HEK293 (cell line): Measurements from ENCODE around the gene SLC1A2.

Source experiments
- CTCF ChIA-PET: fragments of 350-600 bp; formaldehyde crosslinking; extraction: SDS; loops from one replicate; lab custom pipeline; 2021; ENCODE audit warnings: antibody characterized with exemption; lab: Yijun Ruan, JAX
- POLR2A ChIA-PET: fragments of 300-600 bp; formaldehyde crosslinking; extraction: SDS; loops from one replicate; lab custom pipeline; 2020; ENCODE audit warnings: antibody characterized with exemption, inconsistent platforms; lab: Yijun Ruan, JAX
- H3K27ac ChIP-seq: fragments of 200-500 bp; sonication (Bioruptor generic); 2 replicates; pipeline ENCODE4 v1.5.1; 2014; ENCODE audit warnings: low read depth, low read length, control low read depth, inconsistent platforms; ENCODE audit errors: extremely low read depth
- H3K36me3 ChIP-seq, 2 experiments: fragments of 200-500 bp in 1 of 2; sonication (Bioruptor generic) in 1 of 2; 1 replicate in 1 of 2; 2 replicates in 1 of 2; pipeline ENCODE4 v1.5.1; 2014 to 2017; ENCODE audit warnings: inconsistent platforms in 2 of 2, low read length in 2 of 2; ENCODE audit not compliant: control insufficient read depth in 2 of 2, insufficient read depth in 1 of 2
- H3K4me1 ChIP-seq: fragments of 200-500 bp; sonication (Bioruptor generic); 2 replicates; pipeline ENCODE4 v1.5.1; 2014; ENCODE audit warnings: mild to moderate bottlenecking, low read length, inconsistent platforms; ENCODE audit not compliant: control insufficient read depth, insufficient read depth
- H3K4me3 ChIP-seq: 2 replicates; pipeline ENCODE4 v1.5.1; 2011; ENCODE audit warnings: low read depth, mild to moderate bottlenecking, control low read depth, low read length, moderate library complexity
- H3K9me3 ChIP-seq: fragments of 200-500 bp; sonication (Bioruptor generic); 2 replicates; pipeline ENCODE4 v1.5.1; 2014; ENCODE audit warnings: low read depth, low read length, inconsistent platforms; ENCODE audit not compliant: control insufficient read depth, insufficient read depth
- GLIS1 ChIP-seq: fragments of 450-650 bp; formaldehyde crosslinking; IDR thresholded peaks from 2 replicates; pipeline ENCODE4 v1.5.1; 2016; ENCODE audit warnings: missing biosample characterization, missing genetic modification characterization
- KLF10 ChIP-seq: fragments of 450-650 bp; IDR thresholded peaks from 2 replicates; pipeline ENCODE4 v1.5.1; 2018; ENCODE audit warnings: missing biosample characterization, mild to moderate bottlenecking, missing genetic modification characterization
- MZF1 ChIP-seq: fragments of 450-650 bp; formaldehyde crosslinking; IDR thresholded peaks from 2 replicates; pipeline ENCODE4 v1.5.1; 2017; ENCODE audit warnings: missing biosample characterization, missing genetic modification characterization, borderline replicate concordance
- OSR2 ChIP-seq: fragments of 450-650 bp; formaldehyde crosslinking; IDR thresholded peaks from 2 replicates; pipeline ENCODE4 v1.5.1; 2016; ENCODE audit warnings: missing biosample characterization, missing genetic modification characterization
- SP3 ChIP-seq: fragments of 450-650 bp; formaldehyde crosslinking; IDR thresholded peaks from 2 replicates; pipeline ENCODE4 v1.5.1; 2016; ENCODE audit warnings: missing biosample characterization, missing genetic modification characterization
- ZNF48 ChIP-seq: fragments of 450-650 bp; formaldehyde crosslinking; IDR thresholded peaks from 2 replicates; pipeline ENCODE4 v1.5.1; 2016; ENCODE audit warnings: missing biosample characterization, missing genetic modification characterization
- TF ChIP-seq, protein P1 (sequence below): fragments of 450-650 bp; formaldehyde crosslinking; conservative IDR thresholded peaks from 2 replicates; pipeline ENCODE4 v1.5.1; 2016; ENCODE audit warnings: low read depth, missing biosample characterization, missing genetic modification characterization
- TF ChIP-seq, protein P2 (sequence below): fragments of 450-650 bp; formaldehyde crosslinking; IDR thresholded peaks from 2 replicates; pipeline ENCODE4 v1.5.1; 2016; ENCODE audit warnings: missing biosample characterization, missing genetic modification characterization
- TF ChIP-seq, protein P3 (sequence below): fragments of 450-650 bp; formaldehyde crosslinking; IDR thresholded peaks from 2 replicates; pipeline ENCODE4 v1.5.1; 2016; ENCODE audit warnings: missing biosample characterization, missing genetic modification characterization
- TF ChIP-seq, protein P4 (sequence below): fragments of 450-650 bp; IDR thresholded peaks from 2 replicates; pipeline ENCODE4 v1.5.1; 2018; ENCODE audit warnings: missing biosample characterization, missing genetic modification characterization
- TF ChIP-seq, protein P5 (sequence below): fragments of 450-650 bp; formaldehyde crosslinking; optimal IDR thresholded peaks from 2 replicates; pipeline ENCODE3; 2016; ENCODE audit warnings: missing biosample characterization, mild to moderate bottlenecking, missing genetic modification characterization
- TF ChIP-seq, protein P6 (sequence below): fragments of 450-650 bp; formaldehyde crosslinking; IDR thresholded peaks from 2 replicates; pipeline ENCODE4 v1.5.1; 2016; ENCODE audit warnings: missing biosample characterization, missing genetic modification characterization, borderline replicate concordance
- TF ChIP-seq, protein P7 (sequence below): fragments of 450-650 bp; formaldehyde crosslinking; IDR thresholded peaks from 2 replicates; pipeline ENCODE4 v1.5.1; 2016; ENCODE audit warnings: missing biosample characterization, missing genetic modification characterization

The SLC1A2 gene

DNA sequence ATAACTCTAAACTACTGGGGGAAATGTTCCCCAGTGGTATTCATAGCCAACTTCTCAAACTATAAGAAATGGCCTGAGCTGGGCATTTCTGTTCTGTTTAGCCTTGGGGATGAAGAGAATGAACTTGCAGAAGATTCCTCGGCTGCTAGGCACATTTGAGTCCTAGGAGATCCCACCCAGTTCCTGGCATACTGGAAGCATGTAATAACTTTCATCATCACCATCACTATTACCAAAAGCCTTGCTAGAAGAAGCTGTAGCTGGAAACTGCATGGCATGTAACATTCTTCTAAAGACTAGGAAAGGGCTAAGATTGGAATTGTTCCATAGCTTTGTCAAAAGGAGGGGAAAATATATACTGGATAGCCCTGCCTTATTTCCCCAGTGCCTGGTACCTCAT lies 40.1 kb upstream of the SLC1A2 start (continued):
- TF ChIP-seq, protein P1, sequence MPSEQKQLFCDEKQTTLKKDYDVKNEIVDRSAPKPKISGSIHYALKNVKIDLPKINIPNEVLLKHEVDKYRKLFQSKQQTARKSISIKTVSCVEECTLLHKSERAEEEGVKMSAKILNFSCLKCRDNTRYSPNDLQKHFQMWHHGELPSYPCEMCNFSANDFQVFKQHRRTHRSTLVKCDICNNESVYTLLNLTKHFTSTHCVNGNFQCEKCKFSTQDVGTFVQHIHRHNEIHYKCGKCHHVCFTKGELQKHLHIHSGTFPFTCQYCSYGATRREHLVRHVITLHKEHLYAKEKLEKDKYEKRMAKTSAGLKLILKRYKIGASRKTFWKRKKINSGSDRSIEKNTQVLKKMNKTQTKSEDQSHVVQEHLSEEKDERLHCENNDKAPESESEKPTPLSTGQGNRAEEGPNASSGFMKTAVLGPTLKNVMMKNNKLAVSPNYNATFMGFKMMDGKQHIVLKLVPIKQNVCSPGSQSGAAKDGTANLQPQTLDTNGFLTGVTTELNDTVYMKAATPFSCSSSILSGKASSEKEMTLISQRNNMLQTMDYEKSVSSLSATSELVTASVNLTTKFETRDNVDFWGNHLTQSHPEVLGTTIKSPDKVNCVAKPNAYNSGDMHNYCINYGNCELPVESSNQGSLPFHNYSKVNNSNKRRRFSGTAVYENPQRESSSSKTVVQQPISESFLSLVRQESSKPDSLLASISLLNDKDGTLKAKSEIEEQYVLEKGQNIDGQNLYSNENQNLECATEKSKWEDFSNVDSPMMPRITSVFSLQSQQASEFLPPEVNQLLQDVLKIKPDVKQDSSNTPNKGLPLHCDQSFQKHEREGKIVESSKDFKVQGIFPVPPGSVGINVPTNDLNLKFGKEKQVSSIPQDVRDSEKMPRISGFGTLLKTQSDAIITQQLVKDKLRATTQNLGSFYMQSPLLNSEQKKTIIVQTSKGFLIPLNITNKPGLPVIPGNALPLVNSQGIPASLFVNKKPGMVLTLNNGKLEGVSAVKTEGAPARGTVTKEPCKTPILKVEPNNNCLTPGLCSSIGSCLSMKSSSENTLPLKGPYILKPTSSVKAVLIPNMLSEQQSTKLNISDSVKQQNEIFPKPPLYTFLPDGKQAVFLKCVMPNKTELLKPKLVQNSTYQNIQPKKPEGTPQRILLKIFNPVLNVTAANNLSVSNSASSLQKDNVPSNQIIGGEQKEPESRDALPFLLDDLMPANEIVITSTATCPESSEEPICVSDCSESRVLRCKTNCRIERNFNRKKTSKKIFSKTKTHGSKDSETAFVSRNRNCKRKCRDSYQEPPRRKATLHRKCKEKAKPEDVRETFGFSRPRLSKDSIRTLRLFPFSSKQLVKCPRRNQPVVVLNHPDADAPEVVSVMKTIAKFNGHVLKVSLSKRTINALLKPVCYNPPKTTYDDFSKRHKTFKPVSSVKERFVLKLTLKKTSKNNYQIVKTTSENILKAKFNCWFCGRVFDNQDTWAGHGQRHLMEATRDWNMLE (tag by site-specific recombination): no peak
- TF ChIP-seq MZF1 (tag by site-specific recombination) (no peak), KLF10 (no peak), ZNF48 (tag by site-specific recombination) (no peak)

DNA sequence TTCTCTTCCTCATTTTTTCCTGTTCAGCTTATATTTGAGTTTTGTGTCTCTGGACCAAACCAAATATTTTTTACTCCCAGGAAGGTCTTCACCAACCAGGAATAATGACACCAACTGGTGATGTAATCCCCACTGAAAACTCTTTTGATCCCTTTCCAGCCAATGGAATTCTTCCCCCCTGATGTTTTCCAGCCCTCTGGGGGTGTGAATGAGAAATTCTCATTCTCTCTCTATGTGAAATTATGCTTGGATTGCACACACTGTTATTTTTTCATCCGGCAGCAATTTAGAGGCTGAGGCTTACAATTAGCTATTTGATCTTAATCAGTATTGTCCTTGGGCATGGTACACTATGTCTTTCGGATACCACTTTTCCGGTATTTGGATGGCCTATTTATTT lies 39.5 kb upstream of the SLC1A2 start:
- Histone ChIP-seq H3K9me3 (no peaks in the 10 kb centered on the region), H3K4me3 (no peak overlapping the region), H3K27ac (no peak overlapping the region), H3K4me1 (no peaks in the 10 kb centered on the region), H3K36me3 (no peaks in the 10 kb centered on the region)
- ChIA-PET CTCF (no interaction called here), POLR2A (no interaction called here)
- TF ChIP-seq GLIS1 (tag by site-specific recombination) (peak; percentile 51), SP3 (tag by site-specific recombination) (no peak), OSR2 (no peak), MZF1 (tag by site-specific recombination) (no peak)
- TF ChIP-seq, protein P1 (tag by site-specific recombination): no peak
- TF ChIP-seq, protein P2, sequence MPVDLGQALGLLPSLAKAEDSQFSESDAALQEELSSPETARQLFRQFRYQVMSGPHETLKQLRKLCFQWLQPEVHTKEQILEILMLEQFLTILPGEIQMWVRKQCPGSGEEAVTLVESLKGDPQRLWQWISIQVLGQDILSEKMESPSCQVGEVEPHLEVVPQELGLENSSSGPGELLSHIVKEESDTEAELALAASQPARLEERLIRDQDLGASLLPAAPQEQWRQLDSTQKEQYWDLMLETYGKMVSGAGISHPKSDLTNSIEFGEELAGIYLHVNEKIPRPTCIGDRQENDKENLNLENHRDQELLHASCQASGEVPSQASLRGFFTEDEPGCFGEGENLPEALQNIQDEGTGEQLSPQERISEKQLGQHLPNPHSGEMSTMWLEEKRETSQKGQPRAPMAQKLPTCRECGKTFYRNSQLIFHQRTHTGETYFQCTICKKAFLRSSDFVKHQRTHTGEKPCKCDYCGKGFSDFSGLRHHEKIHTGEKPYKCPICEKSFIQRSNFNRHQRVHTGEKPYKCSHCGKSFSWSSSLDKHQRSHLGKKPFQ (tag by site-specific recombination): no peak
- TF ChIP-seq, protein P3, sequence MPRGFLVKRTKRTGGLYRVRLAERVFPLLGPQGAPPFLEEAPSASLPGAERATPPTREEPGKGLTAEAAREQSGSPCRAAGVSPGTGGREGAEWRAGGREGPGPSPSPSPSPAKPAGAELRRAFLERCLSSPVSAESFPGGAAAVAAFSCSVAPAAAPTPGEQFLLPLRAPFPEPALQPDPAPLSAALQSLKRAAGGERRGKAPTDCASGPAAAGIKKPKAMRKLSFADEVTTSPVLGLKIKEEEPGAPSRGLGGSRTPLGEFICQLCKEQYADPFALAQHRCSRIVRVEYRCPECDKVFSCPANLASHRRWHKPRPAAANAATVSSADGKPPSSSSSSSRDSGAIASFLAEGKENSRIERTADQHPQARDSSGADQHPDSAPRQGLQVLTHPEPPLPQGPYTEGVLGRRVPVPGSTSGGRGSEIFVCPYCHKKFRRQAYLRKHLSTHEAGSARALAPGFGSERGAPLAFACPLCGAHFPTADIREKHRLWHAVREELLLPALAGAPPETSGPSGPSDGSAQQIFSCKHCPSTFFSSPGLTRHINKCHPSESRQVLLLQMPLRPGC (tag by site-specific recombination): no peak
- TF ChIP-seq, protein P4, sequence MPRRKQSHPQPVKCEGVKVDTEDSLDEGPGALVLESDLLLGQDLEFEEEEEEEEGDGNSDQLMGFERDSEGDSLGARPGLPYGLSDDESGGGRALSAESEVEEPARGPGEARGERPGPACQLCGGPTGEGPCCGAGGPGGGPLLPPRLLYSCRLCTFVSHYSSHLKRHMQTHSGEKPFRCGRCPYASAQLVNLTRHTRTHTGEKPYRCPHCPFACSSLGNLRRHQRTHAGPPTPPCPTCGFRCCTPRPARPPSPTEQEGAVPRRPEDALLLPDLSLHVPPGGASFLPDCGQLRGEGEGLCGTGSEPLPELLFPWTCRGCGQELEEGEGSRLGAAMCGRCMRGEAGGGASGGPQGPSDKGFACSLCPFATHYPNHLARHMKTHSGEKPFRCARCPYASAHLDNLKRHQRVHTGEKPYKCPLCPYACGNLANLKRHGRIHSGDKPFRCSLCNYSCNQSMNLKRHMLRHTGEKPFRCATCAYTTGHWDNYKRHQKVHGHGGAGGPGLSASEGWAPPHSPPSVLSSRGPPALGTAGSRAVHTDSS (tag by site-specific recombination): no peak
- TF ChIP-seq, protein P5, sequence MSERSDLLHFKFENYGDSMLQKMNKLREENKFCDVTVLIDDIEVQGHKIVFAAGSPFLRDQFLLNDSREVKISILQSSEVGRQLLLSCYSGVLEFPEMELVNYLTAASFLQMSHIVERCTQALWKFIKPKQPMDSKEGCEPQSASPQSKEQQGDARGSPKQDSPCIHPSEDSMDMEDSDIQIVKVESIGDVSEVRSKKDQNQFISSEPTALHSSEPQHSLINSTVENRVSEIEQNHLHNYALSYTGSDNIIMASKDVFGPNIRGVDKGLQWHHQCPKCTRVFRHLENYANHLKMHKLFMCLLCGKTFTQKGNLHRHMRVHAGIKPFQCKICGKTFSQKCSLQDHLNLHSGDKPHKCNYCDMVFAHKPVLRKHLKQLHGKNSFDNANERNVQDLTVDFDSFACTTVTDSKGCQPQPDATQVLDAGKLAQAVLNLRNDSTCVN (tag by site-specific recombination): no peak
- TF ChIP-seq, protein P6, sequence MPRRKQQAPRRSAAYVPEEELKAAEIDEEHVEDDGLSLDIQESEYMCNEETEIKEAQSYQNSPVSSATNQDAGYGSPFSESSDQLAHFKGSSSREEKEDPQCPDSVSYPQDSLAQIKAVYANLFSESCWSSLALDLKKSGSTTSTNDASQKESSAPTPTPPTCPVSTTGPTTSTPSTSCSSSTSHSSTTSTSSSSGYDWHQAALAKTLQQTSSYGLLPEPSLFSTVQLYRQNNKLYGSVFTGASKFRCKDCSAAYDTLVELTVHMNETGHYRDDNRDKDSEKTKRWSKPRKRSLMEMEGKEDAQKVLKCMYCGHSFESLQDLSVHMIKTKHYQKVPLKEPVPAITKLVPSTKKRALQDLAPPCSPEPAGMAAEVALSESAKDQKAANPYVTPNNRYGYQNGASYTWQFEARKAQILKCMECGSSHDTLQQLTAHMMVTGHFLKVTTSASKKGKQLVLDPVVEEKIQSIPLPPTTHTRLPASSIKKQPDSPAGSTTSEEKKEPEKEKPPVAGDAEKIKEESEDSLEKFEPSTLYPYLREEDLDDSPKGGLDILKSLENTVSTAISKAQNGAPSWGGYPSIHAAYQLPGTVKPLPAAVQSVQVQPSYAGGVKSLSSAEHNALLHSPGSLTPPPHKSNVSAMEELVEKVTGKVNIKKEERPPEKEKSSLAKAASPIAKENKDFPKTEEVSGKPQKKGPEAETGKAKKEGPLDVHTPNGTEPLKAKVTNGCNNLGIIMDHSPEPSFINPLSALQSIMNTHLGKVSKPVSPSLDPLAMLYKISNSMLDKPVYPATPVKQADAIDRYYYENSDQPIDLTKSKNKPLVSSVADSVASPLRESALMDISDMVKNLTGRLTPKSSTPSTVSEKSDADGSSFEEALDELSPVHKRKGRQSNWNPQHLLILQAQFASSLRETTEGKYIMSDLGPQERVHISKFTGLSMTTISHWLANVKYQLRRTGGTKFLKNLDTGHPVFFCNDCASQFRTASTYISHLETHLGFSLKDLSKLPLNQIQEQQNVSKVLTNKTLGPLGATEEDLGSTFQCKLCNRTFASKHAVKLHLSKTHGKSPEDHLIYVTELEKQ (tag by site-specific recombination): no peak
- TF ChIP-seq, protein P7, sequence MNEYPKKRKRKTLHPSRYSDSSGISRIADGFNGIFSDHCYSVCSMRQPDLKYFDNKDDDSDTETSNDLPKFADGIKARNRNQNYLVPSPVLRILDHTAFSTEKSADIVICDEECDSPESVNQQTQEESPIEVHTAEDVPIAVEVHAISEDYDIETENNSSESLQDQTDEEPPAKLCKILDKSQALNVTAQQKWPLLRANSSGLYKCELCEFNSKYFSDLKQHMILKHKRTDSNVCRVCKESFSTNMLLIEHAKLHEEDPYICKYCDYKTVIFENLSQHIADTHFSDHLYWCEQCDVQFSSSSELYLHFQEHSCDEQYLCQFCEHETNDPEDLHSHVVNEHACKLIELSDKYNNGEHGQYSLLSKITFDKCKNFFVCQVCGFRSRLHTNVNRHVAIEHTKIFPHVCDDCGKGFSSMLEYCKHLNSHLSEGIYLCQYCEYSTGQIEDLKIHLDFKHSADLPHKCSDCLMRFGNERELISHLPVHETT (tag by site-specific recombination): no peak
